Body of pancreas (tissue), 4 donors: ENCODE results near the gene ATXN7.

ENCODE experiments used
- CTCF ChIP-seq, 7 experiments: fragments of 450-650 bp in 4 of 7; fragments of 200-600 bp in 3 of 7; sonication (generic) in 3 of 7; IDR thresholded peaks; one replicate each; pipeline ENCODE4 v1.5.1; 2016 to 2019; ENCODE audit warnings: antibody characterized with exemption in 7 of 7
- POLR2A ChIP-seq, 3 donors: fragments of 450-650 bp; IDR thresholded peaks; one replicate each; pipeline ENCODE4 v1.6.1; 2016; ENCODE audit warnings: antibody characterized with exemption in 3 of 3, mild to moderate bottlenecking in 2 of 3

GRCh38 chr3:63968612-63969350 is 105.1 kb downstream of the ATXN7 start:
- TF ChIP-seq CTCF (IDR thresholded peaks at IDR 0.05) (peak in 2 of 7 experiments; percentile 8 to 10), POLR2A (IDR thresholded peaks at IDR 0.05) (no peak)
